Measurements from ENCODE around the gene RGS3.

DNA sequence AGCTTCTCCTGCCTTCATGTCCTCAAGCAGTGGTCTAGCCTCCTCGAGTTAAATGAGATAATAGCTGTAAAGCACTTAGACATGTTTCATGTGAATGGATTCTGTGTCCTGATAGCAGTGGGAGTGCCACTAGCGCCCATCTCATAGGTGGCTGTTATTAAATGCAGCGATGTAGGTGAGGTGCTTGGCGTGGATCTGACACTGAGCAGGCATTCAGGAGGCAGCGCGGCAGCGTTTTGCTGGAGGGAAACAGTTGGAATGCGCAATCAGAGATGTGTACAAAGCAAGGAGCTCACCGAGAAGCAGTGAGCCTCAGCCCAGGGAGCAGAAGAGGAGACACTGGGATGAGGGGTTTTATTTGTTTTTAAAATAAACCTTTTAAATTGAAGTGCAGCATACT lies 106.6 kb downstream of the RGS3 start:
- TF ChIP-seq, protein P1, sequence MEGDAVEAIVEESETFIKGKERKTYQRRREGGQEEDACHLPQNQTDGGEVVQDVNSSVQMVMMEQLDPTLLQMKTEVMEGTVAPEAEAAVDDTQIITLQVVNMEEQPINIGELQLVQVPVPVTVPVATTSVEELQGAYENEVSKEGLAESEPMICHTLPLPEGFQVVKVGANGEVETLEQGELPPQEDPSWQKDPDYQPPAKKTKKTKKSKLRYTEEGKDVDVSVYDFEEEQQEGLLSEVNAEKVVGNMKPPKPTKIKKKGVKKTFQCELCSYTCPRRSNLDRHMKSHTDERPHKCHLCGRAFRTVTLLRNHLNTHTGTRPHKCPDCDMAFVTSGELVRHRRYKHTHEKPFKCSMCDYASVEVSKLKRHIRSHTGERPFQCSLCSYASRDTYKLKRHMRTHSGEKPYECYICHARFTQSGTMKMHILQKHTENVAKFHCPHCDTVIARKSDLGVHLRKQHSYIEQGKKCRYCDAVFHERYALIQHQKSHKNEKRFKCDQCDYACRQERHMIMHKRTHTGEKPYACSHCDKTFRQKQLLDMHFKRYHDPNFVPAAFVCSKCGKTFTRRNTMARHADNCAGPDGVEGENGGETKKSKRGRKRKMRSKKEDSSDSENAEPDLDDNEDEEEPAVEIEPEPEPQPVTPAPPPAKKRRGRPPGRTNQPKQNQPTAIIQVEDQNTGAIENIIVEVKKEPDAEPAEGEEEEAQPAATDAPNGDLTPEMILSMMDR (IDR thresholded peaks at IDR 0.05 in 2 of 3, conservative IDR thresholded peaks at IDR 0.05 in 1 of 3; ENCODE audit: control insufficient read depth in 2 of 3, extremely low read depth in 1 of 3, insufficient read depth in 1 of 3, low read depth in 3 of 3, low read length in 3 of 3), result no peak
- TF ChIP-seq MXI1 (IDR thresholded peaks at IDR 0.05; ENCODE audit: low read depth, low read length) (no peak), MYC (IDR thresholded peaks at IDR 0.05; ENCODE audit: insufficient read depth, insufficient read length, insufficient replicate concordance, low read length, severe bottlenecking) (no peak), SP1 (IDR thresholded peaks at IDR 0.05; ENCODE audit: low read depth, low read length) (no peak), RAD21 (IDR thresholded peaks at IDR 0.05; ENCODE audit: insufficient read depth, low read depth, low read length) (no peak), FOXM1 (IDR thresholded peaks at IDR 0.05; ENCODE audit: low read depth, low read length) (no peak), BACH1 (IDR thresholded peaks at IDR 0.05; ENCODE audit: borderline replicate concordance) (no peak), POLR2A (IDR thresholded peaks at IDR 0.05; ENCODE audit: low read depth, low read length) (no peak), ZZZ3 (IDR thresholded peaks at IDR 0.05; ENCODE audit: control insufficient read depth, insufficient read length, low read depth) (no peak), FOXK2 (IDR thresholded peaks at IDR 0.05) (no peak), EZH2 (IDR thresholded peaks at IDR 0.05; ENCODE audit: borderline replicate concordance, control insufficient read depth, low read depth, low read length) (no peak), CREB1 (IDR thresholded peaks at IDR 0.05; ENCODE audit: low read depth) (no peak)
- TF ChIP-seq, protein P2, sequence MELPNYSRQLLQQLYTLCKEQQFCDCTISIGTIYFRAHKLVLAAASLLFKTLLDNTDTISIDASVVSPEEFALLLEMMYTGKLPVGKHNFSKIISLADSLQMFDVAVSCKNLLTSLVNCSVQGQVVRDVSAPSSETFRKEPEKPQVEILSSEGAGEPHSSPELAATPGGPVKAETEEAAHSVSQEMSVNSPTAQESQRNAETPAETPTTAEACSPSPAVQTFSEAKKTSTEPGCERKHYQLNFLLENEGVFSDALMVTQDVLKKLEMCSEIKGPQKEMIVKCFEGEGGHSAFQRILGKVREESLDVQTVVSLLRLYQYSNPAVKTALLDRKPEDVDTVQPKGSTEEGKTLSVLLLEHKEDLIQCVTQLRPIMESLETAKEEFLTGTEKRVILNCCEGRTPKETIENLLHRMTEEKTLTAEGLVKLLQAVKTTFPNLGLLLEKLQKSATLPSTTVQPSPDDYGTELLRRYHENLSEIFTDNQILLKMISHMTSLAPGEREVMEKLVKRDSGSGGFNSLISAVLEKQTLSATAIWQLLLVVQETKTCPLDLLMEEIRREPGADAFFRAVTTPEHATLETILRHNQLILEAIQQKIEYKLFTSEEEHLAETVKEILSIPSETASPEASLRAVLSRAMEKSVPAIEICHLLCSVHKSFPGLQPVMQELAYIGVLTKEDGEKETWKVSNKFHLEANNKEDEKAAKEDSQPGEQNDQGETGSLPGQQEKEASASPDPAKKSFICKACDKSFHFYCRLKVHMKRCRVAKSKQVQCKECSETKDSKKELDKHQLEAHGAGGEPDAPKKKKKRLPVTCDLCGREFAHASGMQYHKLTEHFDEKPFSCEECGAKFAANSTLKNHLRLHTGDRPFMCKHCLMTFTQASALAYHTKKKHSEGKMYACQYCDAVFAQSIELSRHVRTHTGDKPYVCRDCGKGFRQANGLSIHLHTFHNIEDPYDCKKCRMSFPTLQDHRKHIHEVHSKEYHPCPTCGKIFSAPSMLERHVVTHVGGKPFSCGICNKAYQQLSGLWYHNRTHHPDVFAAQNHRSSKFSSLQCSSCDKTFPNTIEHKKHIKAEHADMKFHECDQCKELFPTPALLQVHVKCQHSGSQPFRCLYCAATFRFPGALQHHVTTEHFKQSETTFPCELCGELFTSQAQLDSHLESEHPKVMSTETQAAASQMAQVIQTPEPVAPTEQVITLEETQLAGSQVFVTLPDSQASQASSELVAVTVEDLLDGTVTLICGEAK (IDR thresholded peaks at IDR 0.05; ENCODE audit: borderline replicate concordance), result no peak
- TF ChIP-seq, protein P3, sequence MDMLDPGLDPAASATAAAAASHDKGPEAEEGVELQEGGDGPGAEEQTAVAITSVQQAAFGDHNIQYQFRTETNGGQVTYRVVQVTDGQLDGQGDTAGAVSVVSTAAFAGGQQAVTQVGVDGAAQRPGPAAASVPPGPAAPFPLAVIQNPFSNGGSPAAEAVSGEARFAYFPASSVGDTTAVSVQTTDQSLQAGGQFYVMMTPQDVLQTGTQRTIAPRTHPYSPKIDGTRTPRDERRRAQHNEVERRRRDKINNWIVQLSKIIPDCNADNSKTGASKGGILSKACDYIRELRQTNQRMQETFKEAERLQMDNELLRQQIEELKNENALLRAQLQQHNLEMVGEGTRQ (IDR thresholded peaks at IDR 0.05; ENCODE audit: borderline replicate concordance, low read depth, low read length), result no peak

Measured in GM12878 (cell line).